PC-9 (cell line): ENCODE results near the gene TRIM7.

Experiments
- CTCF ChIP-seq: fragments of 200-600 bp; sonication (generic); conservative IDR thresholded peaks from 2 replicates; pipeline ENCODE4 v1.6.1; 2017; ENCODE audit warnings: mixed run types, antibody characterized with exemption, mild to moderate bottlenecking, moderate library complexity
- EZH2 ChIP-seq: fragments of 200-600 bp; sonication (generic); IDR thresholded peaks from 2 replicates; pipeline ENCODE4 v1.8.0; 2017; ENCODE audit warnings: antibody characterized with exemption, low read depth

GRCh38 chr5:181233801-181234454 lies 28.9 kb upstream of the TRIM7 start:
- TF ChIP-seq CTCF (no peak), EZH2 (no peak)
